ENCODE results near the gene DPP3. TPM values are rescaled to one million over a fixed set of nuclear protein-coding genes. Genes with fewer than 3 reads are reported as not detected.

The DPP3 gene
- total and polyA plus RNA-seq, 2 of the 4 experiments (the other 2 are of a cell fraction) = 51.8 to 66.3 TPM

DNA sequence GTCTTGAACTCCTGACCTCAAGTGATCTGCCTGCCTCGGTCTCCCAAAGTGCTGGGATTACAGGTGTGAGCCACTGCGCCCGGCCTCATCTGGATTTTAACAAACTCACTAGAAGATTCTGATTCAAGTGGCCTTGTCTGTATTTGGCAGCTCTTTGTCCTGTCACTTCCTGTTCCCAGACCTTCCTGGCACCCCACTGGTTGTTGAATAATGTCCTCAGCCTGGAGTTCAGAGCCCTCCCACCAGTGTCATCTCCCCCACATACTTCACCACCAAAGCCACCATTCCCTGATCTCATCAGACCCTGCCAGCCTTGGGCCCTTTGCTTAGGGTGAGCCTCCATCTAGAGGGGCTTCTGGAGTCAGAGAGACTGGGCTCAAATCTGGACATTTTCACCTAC is 10.2 kb upstream of the DPP3 start:
- Histone ChIP-seq H3K27ac (ENCODE audit: insufficient read depth, low read length) (no peak overlapping the region), H2BK20ac (ENCODE audit: low read depth, low read length) (no peak overlapping the region), H3K9me3 (ENCODE audit: control insufficient read depth, insufficient read depth, low read length) (no peaks in the 10 kb centered on the region), H3K9ac (ENCODE audit: low read depth, low read length) (no peak overlapping the region), H2AK9ac (replicated peaks; ENCODE audit: low read depth, low read length, poor library complexity) (no peak overlapping the region), H3K4me3 (ENCODE audit: insufficient read depth, low read depth, low read length) (no peak overlapping the region), H3K9me1 (ENCODE audit: insufficient read depth, low read length) (peaks cover 8% of the 10 kb centered on the region), H3K4ac (ENCODE audit: low read depth, low read length) (no peak overlapping the region), H3K36me3 (ENCODE audit: control insufficient read depth, insufficient read depth, low read length) (peaks cover 32% of the 10 kb centered on the region), H3K4me1 (ENCODE audit: control insufficient read depth, insufficient read depth, low read length) (peaks cover 8% of the 10 kb centered on the region; the same call in 1 of the 2 replicates), H3K23ac (ENCODE audit: low read depth, low read length) (no peak overlapping the region), H4K91ac (ENCODE audit: insufficient read depth, low read depth, low read length) (no peak overlapping the region), H3K27me3 (ENCODE audit: control insufficient read depth, insufficient read depth, low read length) (no peaks in the 10 kb centered on the region), H3K4me2 (ENCODE audit: low read depth, low read length) (no peak overlapping the region), H2BK5ac (ENCODE audit: low read depth, low read length, poor library complexity, severe bottlenecking) (no peak overlapping the region), H2BK120ac (ENCODE audit: low read depth, low read length) (no peak overlapping the region), H4K5ac (ENCODE audit: low read depth, low read length) (no peak overlapping the region), H4K20me1 (ENCODE audit: insufficient read depth, low read length) (no peaks in the 10 kb centered on the region; the same call in 1 of the 2 replicates), H3K14ac (replicated peaks; ENCODE audit: low read depth, low read length) (no peak overlapping the region), H4K8ac (ENCODE audit: low read depth in 2 of 2, low read length in 2 of 2) (no peak overlapping the region), H2BK15ac (ENCODE audit: low read depth, low read length) (no peak overlapping the region), H3K56ac (ENCODE audit: extremely low read depth, insufficient read depth, low read length) (no peak overlapping the region), H2AFZ (replicated peaks; ENCODE audit: low read length, poor library complexity) (no peak overlapping the region), H2AK5ac (ENCODE audit: low read depth, low read length) (no peak overlapping the region), H3K79me1 (ENCODE audit: low read depth in 1 of 2, low read length in 2 of 2) (peaks cover 20 to 27% of the 10 kb centered on the region in 2 experiments), H3K18ac (ENCODE audit: low read depth, low read length) (no peak overlapping the region)
- ATAC-seq (ENCODE audit: low read depth) (no peak), DNase-seq (no peak)
- in situ Hi-C loops (cut with MboI; ENCODE audit: low sequenced_read_pairs) (no loop called here), intact Hi-C loops (cut with micrococcal nuclease) (no loop called here), dilution Hi-C loops (cut with HindIII; ENCODE audit: low sequenced_read_pairs, unreplicated experiment) (no loop called here)
- TF ChIP-seq FOS (IDR thresholded peaks at IDR 0.05; ENCODE audit: low read depth, low read length) = no peak
- no peak for TF ChIP-seq RAD21 (IDR thresholded peaks at IDR 0.05; ENCODE audit: low read length)
- no peak for TF ChIP-seq MAZ (IDR thresholded peaks at IDR 0.05; ENCODE audit: borderline replicate concordance, low read depth, low read length)
- TF ChIP-seq MXI1 (IDR thresholded peaks at IDR 0.05; ENCODE audit: borderline replicate concordance, low read depth, low read length) = no peak
- TF ChIP-seq, protein P1, sequence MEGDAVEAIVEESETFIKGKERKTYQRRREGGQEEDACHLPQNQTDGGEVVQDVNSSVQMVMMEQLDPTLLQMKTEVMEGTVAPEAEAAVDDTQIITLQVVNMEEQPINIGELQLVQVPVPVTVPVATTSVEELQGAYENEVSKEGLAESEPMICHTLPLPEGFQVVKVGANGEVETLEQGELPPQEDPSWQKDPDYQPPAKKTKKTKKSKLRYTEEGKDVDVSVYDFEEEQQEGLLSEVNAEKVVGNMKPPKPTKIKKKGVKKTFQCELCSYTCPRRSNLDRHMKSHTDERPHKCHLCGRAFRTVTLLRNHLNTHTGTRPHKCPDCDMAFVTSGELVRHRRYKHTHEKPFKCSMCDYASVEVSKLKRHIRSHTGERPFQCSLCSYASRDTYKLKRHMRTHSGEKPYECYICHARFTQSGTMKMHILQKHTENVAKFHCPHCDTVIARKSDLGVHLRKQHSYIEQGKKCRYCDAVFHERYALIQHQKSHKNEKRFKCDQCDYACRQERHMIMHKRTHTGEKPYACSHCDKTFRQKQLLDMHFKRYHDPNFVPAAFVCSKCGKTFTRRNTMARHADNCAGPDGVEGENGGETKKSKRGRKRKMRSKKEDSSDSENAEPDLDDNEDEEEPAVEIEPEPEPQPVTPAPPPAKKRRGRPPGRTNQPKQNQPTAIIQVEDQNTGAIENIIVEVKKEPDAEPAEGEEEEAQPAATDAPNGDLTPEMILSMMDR (conservative IDR thresholded peaks at IDR 0.05; ENCODE audit: low read depth, low read length) = no peak
- no peak for TF ChIP-seq NFE2L2 (IDR thresholded peaks at IDR 0.05; ENCODE audit: low read depth, low read length)
- no peak for TF ChIP-seq MAFK (IDR thresholded peaks at IDR 0.05; ENCODE audit: low read depth, low read length)
- no peak for TF ChIP-seq RFX5 (IDR thresholded peaks at IDR 0.05; ENCODE audit: low read depth, low read length)
- no peak for TF ChIP-seq SMC3 (IDR thresholded peaks at IDR 0.05; ENCODE audit: low read depth, low read length)
- TF ChIP-seq BHLHE40 (IDR thresholded peaks at IDR 0.05; ENCODE audit: low read depth, low read length) = no peak
- TF ChIP-seq POLR2A (IDR thresholded peaks at IDR 0.05; ENCODE audit: low read depth, low read length) = no peak
- no peak for TF ChIP-seq CHD1 (IDR thresholded peaks at IDR 0.05; ENCODE audit: low read depth, low read length)
- ChIA-PET CTCF (no interaction called here), POLR2A (ENCODE audit: unreplicated experiment) (no interaction called here)
- WGBS, 2 experiments (ENCODE audit: extremely low coverage in 2 of 2, insufficient read length in 1 of 2) = 74% methylated on average over 3 of the region's 3 CpGs; no CpG with 5 or more reads in 1 of the 2 experiments
- no TSS peak for BruUV-seq (replicated peaks)

Measured in IMR-90 (cell line).